GM10266 (cell line): ENCODE data around the gene LARGE2.
"Not testable (repeated sequence)": the region's sequence is repeated elsewhere in the genome, so short reads cannot be mapped to it uniquely, and the experiment has no call there.

Experiments used
- DNase-seq: peaks from one replicate; pipeline ENCODE4 v3.0.0; 2012; ENCODE audit errors: extremely low spot score
- CTCF ChIP-seq: IDR thresholded peaks from 2 replicates; pipeline ENCODE4 v1.5.1; 2012; ENCODE audit warnings: mild to moderate bottlenecking, low read depth; ENCODE audit not compliant: control insufficient read depth, insufficient read depth; ENCODE audit errors: missing control alignments

LARGE2 gene

GRCh38 chr11:45896422-45896984 lies 26.0 kb upstream of the LARGE2 start:
- no peak for DNase-seq
- TF ChIP-seq CTCF: no peak

GRCh38 chr11:45897556-45897955 lies 24.9 kb upstream of the LARGE2 start:
- DNase-seq: no peak
- no peak for TF ChIP-seq CTCF

- TF ChIP-seq CTCF: no peak
- no peak for DNase-seq
Observed at GRCh38 chr11:45899086-45899447, 23.4 kb upstream of the LARGE2 start.

GRCh38 chr11:45899448-45900174 lies 22.8 kb upstream of the LARGE2 start:
- DNase-seq: peak; percentile 91
- no peak for TF ChIP-seq CTCF

- DNase-seq: not testable (repeated sequence)
Observed at GRCh38 chr11:45900175-45900800, 22.2 kb upstream of the LARGE2 start.

GRCh38 chr11:45900916-45901617 lies 21.4 kb upstream of the LARGE2 start:
- TF ChIP-seq CTCF: no peak
- DNase-seq: no peak

- DNase-seq: no peak
- no peak for TF ChIP-seq CTCF
Observed at GRCh38 chr11:45901626-45902025, 20.8 kb upstream of the LARGE2 start.
